ELF-1 (cell line): ENCODE results near the gene TBC1D16.

Experiments
- DNase-seq: peaks from one replicate; pipeline ENCODE4 v3.0.0-alpha.2; 2016; ENCODE audit warnings: low read depth, low spot score

The TBC1D16 gene

DNA sequence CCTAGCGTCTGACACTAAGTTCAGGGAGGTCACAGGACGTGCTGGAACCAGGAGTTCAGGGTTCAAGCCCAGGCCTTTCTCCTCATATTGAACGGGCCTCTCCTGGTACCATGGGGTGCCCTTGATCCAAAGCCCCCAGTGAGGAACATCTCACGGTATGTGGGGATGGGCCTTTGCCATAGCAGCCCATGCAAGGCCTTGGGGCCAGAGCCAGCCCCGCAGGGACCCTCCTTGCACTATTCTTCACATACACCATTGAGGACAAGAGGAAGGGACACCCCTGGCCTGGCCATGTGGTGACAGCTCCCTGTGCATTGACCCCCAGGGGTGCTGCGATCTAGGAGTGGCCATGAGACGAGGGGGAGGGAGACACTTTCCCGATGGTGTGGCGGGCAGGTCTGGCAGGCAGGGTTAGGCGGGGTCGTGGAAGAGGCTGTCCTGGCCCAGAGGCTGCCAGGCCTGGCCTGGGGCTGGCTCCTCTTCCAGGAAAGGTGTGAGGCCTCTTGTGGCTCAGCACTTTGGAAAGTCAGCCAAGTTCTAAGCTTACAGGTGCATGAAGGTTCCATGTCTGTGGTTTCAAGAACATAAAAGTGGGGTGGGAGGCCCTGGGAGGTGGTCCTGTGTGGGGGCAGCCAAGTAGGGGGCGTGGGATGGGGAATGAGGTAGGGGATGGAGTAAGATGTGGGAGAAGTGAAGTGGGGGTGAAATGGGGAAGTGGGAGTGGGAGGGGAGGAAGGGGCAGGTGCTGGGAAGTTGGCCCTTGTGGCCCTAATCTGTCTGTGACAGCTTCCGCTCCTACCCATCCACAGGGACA lies 107.8 kb downstream of the TBC1D16 start:
- no peak for DNase-seq

DNA sequence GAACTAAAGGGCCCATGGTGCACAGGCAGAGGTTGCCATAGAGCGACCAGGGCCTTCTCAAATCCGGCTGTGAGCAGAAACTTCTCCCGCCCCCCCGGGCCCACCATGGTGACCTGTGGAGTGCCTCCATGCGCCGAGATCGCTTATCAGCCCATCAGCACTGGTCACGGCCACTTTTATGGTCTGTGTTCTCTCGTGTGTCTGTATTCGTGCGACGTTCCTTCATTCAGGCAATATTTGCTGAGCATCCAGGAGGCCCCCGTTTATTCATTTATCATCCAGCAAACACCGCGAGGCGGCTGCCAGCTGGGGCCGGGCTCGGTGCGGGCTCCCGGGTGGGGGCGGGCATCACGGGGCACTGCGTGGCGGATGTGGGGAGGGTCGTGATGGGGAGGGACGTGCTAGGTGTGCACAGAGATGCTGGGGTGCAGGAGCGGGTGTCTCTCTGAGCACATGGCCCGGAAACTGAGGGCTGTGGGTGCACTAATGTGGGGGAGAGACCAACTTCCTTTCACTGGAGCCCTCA lies 108.5 kb downstream of the TBC1D16 start:
- DNase-seq, result no peak

- no peak for DNase-seq
Measured at GRCh38 chr17:79926605-79927135, 109.0 kb downstream of the TBC1D16 start.

- DNase-seq, result no peak
Measured at GRCh38 chr17:79926142-79926604, 109.5 kb downstream of the TBC1D16 start.

DNA sequence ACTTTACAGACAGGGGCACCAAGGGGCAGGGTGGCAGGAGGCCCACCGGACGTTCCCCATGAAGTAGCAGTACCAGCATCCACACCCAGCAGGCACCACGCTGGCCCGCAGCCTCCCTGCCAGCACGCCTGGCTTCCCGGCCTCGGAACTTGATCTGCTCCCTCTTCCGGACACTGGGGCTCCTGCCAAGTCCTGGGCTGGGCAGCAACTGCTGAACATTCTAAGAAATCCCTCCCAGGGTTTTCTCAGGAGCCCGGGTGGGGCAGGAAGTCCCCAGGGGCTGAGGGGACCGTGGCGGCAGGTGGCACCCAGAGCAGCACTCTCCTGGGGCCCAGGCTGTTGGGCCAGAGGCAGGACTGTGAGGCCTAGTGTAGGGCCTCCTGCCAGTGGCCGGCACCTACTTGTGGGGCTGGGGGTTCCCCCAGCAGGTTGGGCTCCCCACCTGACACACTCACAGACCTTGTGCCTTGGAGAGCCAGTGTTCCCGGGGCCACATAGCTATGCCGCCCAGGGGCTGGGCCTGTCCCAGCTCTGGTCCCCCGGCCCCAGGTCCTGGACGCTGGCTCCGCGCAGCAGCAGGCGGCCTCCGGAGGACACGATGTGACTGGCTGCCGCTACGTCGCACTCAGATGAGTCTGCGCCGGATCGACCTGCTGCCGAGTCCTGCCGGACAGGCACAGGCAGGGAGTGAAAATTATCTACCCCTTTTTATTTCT lies 110.3 kb downstream of the TBC1D16 start:
- DNase-seq, result no peak

DNA sequence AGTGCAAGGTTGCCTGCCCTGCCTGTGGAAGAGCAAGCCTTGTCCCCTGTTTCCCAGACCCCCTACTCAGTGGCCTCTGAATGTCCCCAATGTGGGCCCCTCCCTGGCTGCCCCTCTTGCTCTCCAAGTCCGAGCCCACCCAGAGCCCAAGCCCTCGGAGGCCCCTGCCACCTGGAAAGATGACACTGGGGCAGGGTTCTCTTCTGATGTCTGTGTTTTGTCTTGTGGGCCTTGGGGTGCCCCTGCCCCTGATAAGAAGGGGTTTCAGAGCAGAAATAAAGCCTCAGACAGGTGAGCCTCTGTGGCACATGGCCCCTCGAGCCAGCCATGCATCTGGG lies 111.1 kb downstream of the TBC1D16 start:
- DNase-seq, result no peak

GRCh38 chr17:79923974-79924638 lies 111.6 kb downstream of the TBC1D16 start:
- DNase-seq, result peak; percentile 82

DNA sequence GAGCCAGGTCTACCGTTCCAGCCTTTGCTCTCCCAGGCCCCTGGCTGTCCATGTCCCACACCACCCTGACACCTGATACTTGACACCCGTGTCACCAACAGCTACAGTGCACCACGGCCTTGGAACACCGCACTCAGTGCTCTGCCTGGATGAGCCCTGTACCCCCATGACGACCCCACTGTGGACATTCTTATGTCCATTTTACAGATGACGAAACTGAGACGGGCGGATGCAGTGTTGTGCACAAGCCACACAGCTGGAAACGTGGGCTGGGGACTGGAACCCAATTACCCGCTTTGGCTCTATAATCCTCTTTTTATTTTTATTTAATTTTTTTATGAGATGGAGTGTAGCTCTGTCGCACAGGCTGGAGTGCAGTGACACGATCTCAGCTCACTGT lies 112.9 kb downstream of the TBC1D16 start:
- no peak for DNase-seq

DNA sequence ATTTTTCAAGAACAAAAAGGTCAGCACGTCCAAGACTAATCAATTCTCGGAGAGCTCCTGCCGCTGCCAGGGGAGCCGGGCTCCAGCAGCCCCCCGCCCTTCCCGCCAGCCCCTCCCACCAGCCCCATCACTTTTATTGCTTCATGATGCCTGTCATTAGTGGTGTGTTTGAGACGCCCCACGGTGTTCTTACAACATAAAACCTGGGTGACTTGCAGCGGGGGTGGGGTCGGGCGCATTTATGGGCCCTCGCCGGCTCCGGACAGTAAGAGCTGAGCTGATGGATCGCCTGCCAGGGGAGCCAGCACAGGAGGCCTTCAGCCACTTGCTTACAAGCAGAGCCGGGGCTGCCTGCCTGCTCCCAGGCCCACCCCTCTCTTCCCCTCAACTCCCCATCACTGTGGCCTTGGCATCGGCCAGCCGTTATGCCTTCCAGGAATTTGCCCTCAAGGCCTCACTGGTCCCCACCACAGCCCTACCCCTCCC lies 113.5 kb downstream of the TBC1D16 start:
- no peak for DNase-seq

- DNase-seq, result no peak
Measured at GRCh38 chr17:79921411-79922115, 114.1 kb downstream of the TBC1D16 start.

DNA sequence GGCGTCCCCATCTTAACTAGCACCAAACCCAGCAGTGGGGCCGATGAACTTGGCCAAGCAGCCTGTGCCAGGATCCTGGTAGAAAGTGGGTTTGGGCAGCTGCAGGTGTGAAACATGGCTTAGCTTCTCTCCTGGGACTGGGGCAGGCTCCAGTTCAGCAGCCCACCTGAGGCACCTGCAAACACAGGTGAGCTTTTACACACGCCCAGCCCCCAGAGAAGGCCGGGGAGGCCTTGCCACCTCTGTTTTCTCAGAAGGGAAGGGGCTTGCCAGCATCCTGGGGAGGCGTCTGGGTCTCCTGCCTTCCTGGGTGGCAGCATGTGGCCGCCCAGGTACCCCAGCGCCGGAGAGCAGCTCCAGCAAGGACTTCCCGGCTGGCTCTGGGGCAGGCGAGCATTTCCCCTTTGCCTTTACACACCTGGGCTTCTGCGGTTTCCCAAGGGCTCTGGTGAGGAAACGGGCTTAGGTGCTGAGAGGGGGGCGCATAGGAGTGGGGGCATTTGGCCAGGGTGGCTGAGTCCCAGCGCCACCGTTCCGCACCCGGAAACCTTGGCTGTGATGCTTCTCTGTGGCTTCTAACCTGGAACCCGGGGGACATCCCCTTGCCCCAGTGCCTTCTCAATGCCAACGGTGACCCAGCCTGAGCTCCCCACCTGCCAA lies 114.8 kb downstream of the TBC1D16 start:
- no peak for DNase-seq

GRCh38 chr17:79919862-79920720 lies 115.6 kb downstream of the TBC1D16 start:
- no peak for DNase-seq

GRCh38 chr17:79919164-79919585 lies 116.5 kb downstream of the TBC1D16 start:
- no peak for DNase-seq

- DNase-seq, result no peak
Measured at GRCh38 chr17:79918581-79919163, 117.0 kb downstream of the TBC1D16 start.

DNA sequence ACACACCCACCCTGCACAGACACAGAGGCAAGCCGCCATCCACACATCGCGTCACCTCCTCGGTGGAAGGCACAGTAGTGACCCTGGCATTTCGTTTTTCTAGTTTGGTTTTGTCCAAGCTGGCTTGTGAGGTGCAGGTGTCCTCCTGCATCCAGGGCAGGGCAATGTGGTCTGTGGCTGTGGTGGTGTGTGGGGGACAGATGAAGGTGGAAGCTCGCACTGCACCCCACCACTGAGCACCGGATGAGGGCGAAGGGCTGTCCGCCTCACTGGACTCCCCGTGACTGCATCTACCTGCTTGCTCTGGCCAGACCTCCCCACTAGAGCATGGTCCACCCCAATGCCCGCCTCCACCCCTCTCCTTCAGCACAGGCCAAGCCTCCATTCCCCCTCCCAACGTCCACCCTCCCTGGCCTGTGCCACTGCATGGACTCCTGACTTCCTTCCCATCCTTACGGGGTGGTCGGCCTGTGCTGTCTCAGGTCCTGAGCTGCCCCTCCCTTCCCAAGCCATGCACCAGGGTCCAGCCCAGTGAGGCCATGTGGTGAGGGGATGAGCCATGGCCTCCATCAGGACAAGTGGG lies 117.7 kb downstream of the TBC1D16 start:
- no peak for DNase-seq

GRCh38 chr17:79916991-79917901 lies 118.4 kb downstream of the TBC1D16 start:
- no peak for DNase-seq

DNA sequence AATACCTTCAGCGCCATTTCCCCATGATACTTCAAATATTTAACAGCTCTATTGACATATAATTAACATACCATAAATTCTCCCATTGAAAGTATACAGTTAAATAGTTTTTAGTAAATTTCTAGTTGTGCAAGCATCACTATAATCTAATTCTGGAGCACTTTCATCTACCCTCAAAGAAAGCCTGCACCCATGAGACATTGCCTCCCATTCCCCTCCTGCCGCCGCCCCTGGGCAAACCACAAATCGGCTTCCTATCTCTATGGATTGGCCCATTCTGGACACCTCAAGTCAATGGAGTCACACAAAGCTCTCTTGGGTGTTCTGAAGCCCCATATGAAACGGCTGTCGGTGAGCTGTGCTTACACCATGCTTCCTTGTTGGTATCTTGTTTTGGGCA lies 119.2 kb downstream of the TBC1D16 start:
- no peak for DNase-seq
